ENCODE results near the gene C6orf136.

Gene C6orf136, protein sequence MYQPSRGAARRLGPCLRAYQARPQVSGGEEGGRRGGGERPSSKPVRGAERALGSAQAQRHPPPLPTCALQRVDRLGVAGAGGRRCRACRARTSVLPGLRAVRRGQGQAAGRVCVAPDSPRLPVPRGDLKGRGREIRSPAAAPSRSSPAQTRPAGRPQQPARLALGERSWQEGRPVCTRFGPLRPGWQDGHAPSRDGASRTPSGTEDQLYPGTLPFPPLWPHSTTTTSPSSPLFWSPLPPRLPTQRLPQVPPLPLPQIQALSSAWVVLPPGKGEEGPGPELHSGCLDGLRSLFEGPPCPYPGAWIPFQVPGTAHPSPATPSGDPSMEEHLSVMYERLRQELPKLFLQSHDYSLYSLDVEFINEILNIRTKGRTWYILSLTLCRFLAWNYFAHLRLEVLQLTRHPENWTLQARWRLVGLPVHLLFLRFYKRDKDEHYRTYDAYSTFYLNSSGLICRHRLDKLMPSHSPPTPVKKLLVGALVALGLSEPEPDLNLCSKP

DNA sequence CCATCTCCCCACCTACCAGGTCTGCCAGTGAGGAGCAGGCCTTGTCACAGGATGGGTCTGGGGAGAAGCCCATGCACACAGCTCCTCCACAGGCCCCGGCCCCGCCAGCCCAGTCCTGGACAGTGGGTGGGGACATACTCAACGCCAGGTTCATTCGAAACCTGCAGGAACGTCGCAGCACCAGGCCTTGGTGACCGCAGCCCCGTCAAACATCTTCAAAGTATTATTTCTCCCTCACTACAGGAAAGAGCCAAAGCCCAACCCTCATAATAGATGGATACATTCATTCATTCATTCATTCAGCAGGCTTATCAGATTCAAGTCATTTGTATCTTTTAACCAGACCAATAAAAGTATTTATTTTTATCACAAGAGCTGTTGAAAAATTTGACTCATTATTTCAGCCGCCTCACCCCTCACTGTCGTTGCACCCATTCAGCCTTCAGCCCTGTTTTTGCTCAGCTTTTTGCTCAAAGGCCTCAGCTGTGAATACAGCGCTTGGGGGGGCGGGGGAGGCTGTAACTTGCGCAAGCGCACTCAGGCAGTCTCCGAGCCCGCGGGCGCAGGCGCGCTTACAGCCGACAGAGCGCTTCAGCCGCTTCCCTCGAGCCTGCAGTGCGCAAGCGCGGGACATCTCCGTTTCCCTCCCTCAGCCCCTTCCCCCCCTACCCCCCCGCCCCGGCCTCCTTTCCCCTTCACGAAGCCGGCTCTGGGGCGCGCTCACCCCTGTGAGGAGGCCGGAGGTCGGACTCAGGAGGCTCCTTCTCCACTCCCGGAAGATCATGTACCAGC, at the start of gene C6orf136:
TSS of gene C6orf136 (plus strand) at position 684 of the 792 bp plus-strand sequence. CDS start at position 783, 99 bp downstream.
- peak; percentile 94 for DNase-seq (ENCODE audit: low spot score)

DNA sequence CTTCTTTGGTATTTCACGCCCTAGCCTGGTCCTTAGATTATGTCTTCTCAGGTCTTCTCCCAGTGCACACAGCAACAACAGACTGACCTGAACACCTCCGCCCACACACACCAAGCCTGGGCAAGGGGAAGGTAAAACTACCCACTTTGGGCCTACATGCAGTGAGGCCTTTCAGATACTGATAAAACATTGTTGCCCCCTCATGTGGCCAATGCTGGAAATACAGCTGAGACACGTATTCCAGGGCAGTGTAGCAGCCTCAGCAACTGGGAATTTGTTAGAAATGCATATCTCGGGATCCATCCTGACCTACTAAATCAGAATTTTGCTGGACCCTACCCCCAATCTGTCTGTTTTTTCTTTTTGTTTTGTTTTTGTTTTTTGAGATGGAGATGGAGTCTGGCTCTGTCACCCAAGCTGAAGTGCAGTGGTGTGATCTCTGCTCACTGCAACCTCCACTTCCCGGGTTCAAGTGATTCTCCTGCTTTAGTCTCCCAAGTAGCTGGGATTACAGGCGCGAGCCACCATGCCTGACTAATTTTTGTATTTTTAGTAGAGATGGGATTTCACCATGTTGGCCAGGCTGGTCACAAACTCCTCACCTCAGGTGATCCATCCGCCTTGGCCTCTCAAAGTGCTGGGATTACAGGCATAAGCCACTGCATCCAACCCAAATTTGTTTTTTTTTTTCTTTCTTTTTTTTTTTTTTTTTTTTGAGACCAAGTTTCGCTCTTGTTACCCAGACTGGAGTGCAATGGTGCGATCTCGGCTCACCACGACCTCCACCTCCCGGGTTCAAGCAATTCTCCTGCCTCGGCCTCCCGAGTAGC, 49.4 kb upstream of the C6orf136 start:
- DNase-seq (ENCODE audit: low spot score) = peak; percentile 80

DNA sequence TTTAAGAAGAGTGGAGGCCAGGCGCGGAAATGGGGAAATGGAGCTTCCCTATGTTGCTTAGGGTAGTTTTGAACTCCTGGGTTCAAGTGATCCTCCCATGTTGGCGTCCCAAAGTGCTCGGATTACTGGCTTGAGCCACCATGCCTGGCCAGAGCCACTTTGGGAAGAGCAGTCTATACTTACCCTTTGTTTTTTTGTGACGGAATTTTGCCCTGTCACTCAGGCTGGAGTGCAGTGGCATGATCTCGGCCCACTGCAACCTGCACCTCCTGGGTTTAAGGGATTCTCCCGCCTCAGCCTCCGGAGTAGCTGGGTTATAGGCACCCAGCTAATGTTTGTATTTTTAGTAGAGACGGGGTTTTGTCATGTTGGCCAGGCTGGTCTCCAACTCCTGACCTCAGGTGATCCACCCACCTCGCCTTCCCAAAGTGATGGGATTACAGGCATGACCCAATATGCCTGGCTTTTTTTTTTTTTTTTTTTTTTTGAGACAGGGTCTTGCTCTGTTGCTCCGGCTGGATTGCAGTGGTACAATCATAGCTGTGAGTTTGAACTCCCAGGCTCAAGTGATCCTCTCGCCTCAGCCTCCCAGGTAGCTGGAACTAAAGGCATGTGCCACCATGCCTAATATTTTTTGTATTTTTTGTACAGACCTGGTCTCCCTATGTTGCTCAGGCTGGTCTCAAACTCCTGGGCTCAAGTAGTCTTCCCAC, 47.9 kb upstream of the C6orf136 start:
- no peak for DNase-seq (ENCODE audit: low spot score)

DNA sequence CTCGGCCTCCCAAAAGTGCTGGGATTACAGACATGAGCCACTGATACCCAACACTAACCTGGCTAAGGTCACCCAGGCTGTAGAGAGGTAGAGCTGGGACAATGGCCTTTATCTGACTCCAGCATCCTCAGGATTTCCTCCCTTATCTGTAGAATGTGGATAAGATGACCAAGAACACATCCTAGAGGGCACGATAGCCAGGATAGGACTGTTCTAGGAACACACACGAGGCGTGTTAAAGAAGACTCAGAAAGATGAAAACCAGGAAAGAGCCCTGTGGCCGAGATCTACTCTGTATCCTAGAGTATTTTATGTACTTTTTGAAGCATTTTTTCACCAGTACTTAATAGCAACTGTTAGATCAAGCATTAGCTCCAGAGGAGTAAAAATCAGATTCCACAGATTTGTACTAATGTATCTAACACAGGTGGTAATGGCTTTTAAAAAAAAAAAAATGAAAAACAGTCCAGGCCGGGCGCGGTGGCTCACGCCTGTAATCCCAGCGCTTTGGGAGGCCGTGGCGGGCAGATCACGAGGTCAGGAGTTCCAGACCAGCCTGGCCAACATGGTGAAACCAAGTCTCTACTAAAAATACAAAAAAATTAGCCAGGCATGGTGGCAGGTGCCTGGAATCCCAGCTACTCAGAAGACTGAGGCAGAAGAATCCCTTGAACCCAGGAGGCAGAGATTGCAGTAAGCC, 47.2 kb upstream of the C6orf136 start:
- DNase-seq (ENCODE audit: low spot score) = no peak

DNA sequence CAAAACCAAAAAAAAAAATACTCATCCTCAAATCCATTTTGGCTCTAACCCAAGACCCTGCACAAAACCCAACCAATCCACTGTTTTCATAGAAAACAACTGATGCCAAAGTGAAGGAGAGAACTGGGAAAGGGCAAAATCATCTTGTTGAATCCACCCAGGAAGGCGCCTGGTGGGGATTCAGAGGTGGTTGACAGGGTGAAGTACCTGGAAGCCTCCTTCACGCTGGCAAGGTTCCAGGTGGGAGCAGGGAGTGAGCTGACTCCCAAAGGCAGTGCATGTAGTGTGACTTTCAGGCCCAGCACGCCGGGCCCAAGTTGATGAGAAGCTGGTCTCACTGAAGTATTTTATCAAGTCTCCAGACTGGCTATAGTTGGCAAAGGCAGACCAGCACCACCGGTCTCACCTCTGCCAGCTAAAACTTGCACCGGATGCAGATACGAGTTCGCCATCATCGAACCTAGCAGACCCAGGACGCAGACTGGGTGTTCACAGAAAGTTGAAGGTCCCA, 46.4 kb upstream of the C6orf136 start:
- DNase-seq (ENCODE audit: low spot score) = no peak

DNA sequence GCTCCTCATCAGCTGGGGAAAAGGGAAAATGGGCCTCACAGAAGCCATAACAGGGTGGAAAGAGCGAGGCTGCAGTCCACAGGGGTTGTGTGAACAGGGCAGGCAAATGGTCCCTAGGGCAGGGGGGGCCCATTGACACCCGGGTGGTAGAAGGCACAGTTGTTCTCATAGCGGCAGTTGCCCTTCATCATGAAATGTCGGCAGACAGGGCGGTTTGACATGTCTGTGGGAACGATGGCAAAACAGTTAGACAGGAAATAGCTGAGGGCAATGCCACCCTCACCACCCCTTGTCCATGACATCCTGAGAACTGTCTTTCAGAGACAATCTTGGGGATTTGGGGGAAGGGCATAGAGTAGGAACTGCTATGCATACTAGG, 45.5 kb upstream of the C6orf136 start:
- no peak for DNase-seq (ENCODE audit: low spot score)

DNA sequence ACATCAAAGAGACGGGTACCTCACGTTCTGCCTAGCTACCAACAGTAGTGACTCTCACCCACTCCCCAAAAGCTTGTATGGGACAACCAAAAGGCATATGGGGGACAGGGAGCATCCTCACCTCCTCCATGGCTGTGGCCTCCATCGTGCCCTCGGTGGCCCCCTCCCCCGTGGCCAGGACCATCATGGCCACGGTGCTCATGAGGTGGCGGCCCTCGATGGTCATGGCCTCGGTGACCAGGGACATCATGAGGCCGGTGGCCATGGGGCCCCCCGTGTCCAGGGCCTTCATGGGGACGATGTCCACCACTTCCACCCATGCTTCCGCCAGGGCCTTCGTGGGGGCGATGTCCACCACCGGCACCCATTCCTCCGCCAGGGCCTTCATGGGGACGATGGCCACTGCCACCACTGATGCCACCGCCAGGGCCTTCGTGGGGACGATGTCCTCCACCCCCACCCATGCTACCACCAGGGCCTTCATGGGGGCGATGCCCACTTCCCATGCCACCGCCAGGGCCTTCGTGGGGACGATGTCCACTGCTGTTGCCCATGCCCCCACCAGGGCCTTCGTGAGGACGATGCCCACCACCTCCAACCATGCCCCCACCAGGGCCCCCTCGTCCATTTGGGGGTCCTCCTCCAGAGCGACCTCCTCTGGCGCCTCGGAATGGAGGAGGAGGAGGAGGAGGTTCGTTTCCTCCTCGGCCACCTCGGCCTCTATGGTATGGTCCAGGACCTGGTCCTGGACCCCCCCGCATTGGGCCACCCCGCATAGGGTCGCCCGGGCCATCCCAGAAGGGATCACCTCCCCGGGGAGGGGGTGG, 44.9 kb upstream of the C6orf136 start:
- DNase-seq (ENCODE audit: low spot score) = no peak

DNA sequence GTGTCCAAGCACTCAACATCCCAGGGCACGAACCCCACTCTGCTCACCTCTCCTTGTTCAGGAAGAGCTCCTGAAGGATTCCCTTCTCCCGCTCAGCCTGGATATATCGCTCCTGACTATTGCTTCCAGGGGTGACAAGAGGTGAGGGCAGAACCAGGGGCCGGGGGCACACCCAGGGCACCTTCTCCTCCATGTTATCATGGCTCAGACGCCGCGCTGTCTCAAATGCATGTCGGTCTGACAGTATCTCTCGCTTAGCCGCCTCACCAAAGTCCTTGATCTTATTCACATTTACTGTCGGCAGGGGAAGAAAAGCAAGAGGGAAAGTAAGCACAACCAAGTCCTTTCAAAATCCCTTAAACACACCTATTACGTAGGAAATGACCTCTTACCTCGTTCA, 43.0 kb upstream of the C6orf136 start:
- no peak for DNase-seq (ENCODE audit: low spot score)

DNA sequence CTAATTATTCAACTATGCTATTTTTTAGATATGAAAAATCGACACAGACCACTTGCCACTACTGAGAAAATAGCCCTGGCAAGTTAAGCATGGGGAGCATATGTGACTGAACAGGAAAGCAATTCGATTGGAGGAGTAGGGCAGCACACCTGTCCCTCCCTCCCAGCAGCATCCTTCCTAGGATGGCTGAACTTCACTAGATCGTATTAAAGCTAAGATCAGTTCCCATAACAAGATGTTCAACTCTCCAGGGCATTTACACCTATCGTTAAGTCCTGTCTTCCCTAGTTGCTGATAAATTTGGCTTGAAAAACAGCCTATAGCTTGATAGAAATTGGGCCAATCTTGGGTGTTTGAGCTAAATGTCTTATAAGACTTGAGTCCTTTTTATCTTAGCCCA, 36.9 kb upstream of the C6orf136 start:
- DNase-seq (ENCODE audit: low spot score) = no peak

DNA sequence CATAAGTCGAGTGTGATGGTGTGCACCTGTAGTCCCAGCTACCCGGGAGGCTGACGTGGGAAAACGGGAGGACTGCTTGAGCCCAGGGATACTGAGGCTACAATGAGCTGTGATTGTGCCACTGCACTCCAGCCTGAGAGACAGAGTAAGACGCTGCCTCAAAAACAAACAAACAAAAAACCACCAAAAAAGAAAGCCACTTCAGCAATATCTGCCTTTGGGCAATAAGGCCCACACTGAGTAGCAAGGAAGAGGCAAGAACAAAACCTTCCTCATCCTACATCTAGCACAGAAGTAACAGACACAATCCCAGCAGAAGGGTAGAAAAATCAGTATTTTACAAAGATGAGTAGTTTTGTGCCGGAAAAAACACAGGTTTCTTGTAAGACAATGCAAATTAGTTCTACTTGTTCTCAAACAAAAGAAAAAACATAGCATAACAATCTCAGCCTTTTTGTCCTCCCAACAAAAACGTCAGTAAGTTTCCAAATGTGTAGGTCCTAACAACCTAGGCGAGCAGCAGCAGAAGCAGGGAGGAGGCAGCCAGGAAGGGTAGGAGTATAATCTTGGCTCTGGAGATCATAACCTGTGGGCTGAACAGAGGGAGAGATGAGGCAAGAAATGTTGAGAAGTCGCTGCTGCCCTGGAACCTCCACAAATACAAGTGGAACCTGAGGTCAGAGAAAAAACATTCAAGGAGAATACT, 35.6 kb upstream of the C6orf136 start:
- no peak for DNase-seq (ENCODE audit: low spot score)

DNA sequence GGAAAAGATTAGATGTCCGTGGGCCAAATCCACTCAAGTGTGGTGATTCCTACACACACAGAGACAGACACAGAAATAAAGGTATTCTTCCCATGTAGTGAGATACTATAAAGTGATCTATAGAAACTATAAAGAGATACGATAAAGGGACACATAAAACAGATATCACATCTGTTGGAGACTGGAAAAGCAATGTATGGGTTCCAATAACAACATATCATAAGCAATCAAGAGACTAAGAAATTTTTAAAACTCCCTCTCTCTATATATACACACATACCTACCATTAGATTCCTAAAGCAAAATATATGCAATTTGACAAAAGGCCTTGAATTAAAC, 35.1 kb upstream of the C6orf136 start:
- no peak for DNase-seq (ENCODE audit: low spot score)

DNA sequence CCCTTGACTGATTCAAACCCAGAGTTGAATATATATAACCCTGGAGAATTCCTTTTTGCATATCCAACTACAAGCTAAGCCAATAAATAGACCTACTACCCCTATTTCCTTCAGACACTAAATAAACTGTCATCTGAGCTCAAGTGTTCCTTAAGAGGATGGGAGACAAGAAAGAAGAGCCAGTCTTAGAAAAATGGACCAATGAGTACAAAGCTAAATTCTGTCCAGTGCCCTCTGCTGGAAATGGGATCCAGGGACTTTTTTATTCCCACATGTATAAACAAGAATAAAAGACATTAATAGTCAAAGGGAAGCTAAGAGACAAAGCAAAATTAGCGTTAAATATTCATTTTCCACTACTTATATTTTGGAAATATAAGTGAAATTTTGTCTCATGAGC, 34.7 kb upstream of the C6orf136 start:
- DNase-seq (ENCODE audit: low spot score) = no peak

DNA sequence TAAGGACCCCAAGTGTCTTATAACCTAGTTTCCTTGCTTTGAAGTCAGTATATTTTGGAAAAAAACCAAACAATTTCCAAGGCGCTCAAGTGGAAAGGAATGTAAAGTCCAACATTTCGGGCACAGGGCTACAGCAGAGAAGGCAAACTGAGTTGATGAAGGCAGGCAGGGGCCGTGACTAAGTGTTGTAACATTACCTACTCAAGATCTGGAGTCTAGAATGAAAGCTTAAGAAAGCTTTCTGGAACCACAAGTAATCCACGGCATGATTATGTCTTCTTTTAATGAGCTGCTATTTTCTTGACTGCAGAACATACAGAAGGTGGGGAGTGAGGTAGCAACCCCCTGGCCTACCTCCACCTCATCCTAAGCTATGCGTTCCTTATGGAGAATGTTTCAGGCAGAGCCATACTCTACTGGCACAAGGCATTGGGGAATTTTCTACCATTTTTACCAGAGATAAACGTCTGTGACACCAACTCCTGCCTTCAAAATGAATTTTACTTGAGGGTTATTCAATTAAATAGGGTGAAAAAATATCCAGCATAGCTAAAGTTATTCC, 34.2 kb upstream of the C6orf136 start:
- no peak for DNase-seq (ENCODE audit: low spot score)

DNA sequence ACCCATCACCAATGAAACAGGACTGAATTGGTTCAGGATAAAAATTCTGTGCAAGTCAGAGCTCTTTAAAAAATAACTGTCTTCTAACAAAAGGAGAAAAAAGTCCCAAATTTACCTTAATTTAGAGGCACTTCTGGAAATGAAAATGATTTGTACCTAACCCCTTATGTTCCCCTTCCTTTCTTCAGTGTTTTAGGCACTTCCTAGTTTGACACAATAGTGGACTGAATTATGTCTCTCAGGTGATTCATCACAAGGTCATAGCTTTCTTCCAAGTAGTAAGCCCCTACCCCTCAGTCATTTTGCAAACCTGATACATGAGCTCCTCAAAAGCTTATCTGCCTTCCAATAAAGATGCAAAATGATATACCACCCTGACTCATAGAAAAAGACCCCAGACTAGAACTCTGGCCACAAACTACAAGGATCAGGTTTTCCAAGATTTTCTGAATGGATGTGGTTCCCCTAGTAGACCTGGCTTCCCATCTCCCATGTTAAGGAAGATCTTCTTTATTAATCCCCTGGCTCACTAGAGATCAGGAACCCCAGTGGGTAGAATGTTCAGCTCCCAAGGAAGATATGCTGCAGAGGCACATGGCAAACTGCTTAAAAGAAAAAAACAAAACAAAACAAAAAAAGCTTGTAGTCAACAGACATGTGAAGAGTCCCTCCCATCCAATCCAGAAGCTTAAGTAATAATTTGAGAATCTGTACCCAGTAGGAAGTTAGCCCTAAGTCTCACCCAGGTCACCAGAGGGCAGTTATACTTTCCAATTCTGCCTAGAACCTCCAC, 33.5 kb upstream of the C6orf136 start:
- DNase-seq (ENCODE audit: low spot score) = no peak

DNA sequence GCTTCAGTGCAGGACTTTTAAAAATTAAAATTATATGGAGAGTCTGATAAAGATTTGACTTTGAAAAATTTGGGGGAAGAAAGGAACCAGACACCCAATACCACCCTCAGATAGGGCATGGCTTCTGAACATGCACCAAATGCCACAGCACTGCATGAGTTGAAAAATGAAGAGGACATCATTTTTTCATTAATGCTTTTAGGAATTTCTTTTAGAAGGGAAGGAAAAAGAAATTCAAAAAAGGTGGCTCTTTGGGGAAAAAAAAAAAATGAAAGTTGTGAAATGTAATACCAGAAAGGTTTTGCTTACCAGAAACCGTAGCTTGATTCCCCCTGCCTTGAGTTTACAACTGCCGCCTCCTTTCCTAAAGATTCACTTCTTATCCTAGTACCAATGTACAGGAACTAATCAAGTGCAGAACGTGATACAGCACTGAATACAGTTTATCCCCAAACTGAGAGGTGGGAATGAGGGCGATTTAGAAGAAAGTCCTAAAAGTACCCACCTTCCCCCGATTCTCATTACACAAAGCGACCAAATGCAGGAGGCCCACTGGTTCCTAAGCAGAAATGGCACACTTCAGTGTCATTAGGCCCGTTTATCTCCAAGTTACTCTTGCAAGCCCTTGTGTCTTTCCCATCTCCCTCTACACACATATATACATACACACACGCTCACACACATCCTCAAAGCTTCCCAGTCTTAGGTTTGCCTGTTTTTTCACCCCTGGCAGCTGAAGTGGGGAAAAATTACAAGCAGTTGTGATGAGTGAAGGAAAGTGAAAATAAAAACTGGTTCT, 32.7 kb upstream of the C6orf136 start:
- no peak for DNase-seq (ENCODE audit: low spot score)

DNA sequence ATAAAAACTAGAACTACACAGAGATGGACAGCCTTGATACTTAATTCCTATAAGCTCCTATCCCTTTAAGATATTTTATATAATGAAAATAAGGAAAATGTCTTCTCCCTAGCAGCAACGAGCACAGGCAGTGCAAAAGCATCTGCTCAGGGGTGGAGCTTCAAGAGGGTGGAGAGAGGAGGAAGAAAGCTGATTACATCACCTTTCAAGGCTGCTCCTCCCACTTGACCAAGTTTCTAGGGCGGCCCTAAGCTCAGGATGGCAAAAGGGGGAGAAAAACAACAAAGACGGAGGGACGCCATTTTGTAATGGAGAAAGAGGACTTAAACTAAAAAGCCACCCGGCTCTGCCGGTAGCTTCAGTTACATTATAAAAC, 32.1 kb upstream of the C6orf136 start:
- DNase-seq (ENCODE audit: low spot score) = peak; percentile 79

DNA sequence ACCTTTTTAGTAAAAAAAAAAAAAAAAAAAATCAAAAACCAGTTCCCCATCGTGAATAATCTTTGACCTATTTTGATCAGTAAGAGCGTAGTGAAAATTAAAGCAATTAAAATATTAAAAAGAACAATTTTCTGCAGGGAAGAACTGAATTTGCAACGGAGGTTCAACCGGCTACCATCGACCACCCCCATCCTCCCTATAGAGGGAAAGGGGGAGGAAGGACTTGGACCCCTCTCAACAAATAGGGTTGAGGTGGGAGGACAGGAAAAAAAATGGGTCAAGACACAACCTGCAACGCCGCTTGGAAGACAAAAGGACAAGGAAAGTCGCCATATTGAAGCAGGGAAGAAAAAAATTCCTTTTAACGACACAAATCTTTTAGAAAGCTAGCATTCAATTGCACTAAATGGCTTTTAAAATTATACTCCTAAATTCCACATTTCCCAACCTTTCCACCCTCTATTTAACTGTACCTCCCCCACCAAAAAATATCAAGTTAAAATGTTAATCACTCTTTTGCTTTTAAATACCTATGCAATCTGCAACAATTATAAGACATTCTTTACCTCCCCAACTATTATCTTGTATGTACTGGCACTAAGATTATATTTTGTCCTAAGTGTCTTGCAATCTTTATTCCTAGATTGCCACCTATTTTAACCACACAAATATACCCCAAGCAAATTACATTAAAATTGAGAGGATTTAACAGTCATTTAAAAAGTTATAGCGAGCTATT, 31.5 kb upstream of the C6orf136 start:
- DNase-seq (ENCODE audit: low spot score) = peak; percentile 56
